Activated effector memory CD4-positive, alpha-beta T cell treated with Interleukin-2 at 50 U/mL for 16 hours (primary cell): ENCODE measurements around the gene AOAH.

Source experiments
- DNase-seq: peaks from one replicate; pipeline ENCODE4 v3.0.0-alpha.2; 2020

Gene AOAH

GRCh38 chr7:36690514-36691187 lies 33.6 kb downstream of the AOAH start:
- no peak for DNase-seq

- no peak for DNase-seq
These were observed 34.3 kb downstream of the AOAH start for GRCh38 chr7:36690041-36690440.

GRCh38 chr7:36686499-36686898 lies 37.8 kb downstream of the AOAH start:
- no peak for DNase-seq

GRCh38 chr7:36684954-36685353 lies 39.3 kb downstream of the AOAH start:
- no peak for DNase-seq

GRCh38 chr7:36683695-36684357 lies 40.5 kb downstream of the AOAH start:
- no peak for DNase-seq

GRCh38 chr7:36683111-36683510 lies 41.2 kb downstream of the AOAH start:
- DNase-seq, result no peak

- DNase-seq, result no peak
These were observed 42.2 kb downstream of the AOAH start for GRCh38 chr7:36682102-36682501.

- no peak for DNase-seq
These were observed 46.4 kb downstream of the AOAH start for GRCh38 chr7:36677769-36678437.

GRCh38 chr7:36673703-36674102 lies 50.6 kb downstream of the AOAH start:
- no peak for DNase-seq

GRCh38 chr7:36671432-36671829 lies 52.9 kb downstream of the AOAH start:
- DNase-seq, result no peak

GRCh38 chr7:36670585-36671431 lies 53.5 kb downstream of the AOAH start:
- DNase-seq, result peak; percentile 43

- DNase-seq, result no peak
These were observed 55.5 kb downstream of the AOAH start for GRCh38 chr7:36668750-36669149.

- DNase-seq, result no peak
These were observed 56.2 kb downstream of the AOAH start for GRCh38 chr7:36668080-36668479.

- no peak for DNase-seq
These were observed 57.1 kb downstream of the AOAH start for GRCh38 chr7:36667007-36667745.

GRCh38 chr7:36663481-36663880 lies 60.8 kb downstream of the AOAH start:
- no peak for DNase-seq

GRCh38 chr7:36661135-36661840 lies 63.0 kb downstream of the AOAH start:
- no peak for DNase-seq

- DNase-seq, result no peak
These were observed 64.5 kb downstream of the AOAH start for GRCh38 chr7:36659638-36660341.

- DNase-seq, result no peak
These were observed 65.2 kb downstream of the AOAH start for GRCh38 chr7:36659172-36659516.

GRCh38 chr7:36658335-36659171 lies 65.7 kb downstream of the AOAH start:
- DNase-seq, result no peak

GRCh38 chr7:36657036-36657660 lies 67.1 kb downstream of the AOAH start:
- no peak for DNase-seq
